SK-N-SH (cell line): ENCODE measurements around the gene SYNE2.

Experiments
- EP300 ChIP-seq, 2 experiments: IDR thresholded peaks; 2 replicates each; pipeline versions ENCODE4 v1.4.0 to v1.6.1; 2012; ENCODE audit warnings: borderline replicate concordance in 1 of 2, low read depth in 1 of 2, low read length in 1 of 2
- EZH2phosphoT487 ChIP-seq: fragments of 200-600 bp; sonication (generic); IDR thresholded peaks from 2 replicates; pipeline ENCODE4 v1.6.1; 2017; ENCODE audit warnings: low read depth, mixed run types, mild to moderate bottlenecking, antibody characterized with exemption, moderate library complexity, borderline replicate concordance
- JUND ChIP-seq: IDR thresholded peaks from 2 replicates; pipeline ENCODE4 v1.4.0; 2012
- POLR2AphosphoS5 ChIP-seq: IDR thresholded peaks from 2 replicates; pipeline ENCODE4 v1.6.1; 2012; ENCODE audit warnings: low read depth, low read length
- RAD21 ChIP-seq: IDR thresholded peaks from 2 replicates; pipeline ENCODE4 v1.6.1; 2012; ENCODE audit warnings: mild to moderate bottlenecking, low read length
- RFX5 ChIP-seq: IDR thresholded peaks from 2 replicates; pipeline ENCODE4 v1.6.1; 2012; ENCODE audit warnings: mild to moderate bottlenecking, improper control_type of control experiment, low read length
- RXRA ChIP-seq: IDR thresholded peaks from 2 replicates; pipeline ENCODE4 v1.4.0; 2012; ENCODE audit warnings: low read depth, mild to moderate bottlenecking, borderline replicate concordance
- TF ChIP-seq, protein P1 (sequence below): fragments of 200-600 bp; sonication (generic); IDR thresholded peaks from 2 replicates; pipeline ENCODE4 v1.6.1; 2017; ENCODE audit warnings: antibody characterized with exemption, mild to moderate bottlenecking, moderate library complexity
- TF ChIP-seq, protein P2 (sequence below): IDR thresholded peaks from 2 replicates; pipeline ENCODE4 v1.4.0; 2012; ENCODE audit warnings: low read depth
- TF ChIP-seq, protein P3 (sequence below): IDR thresholded peaks from 2 replicates; pipeline ENCODE4; 2012
- TF ChIP-seq, protein P4 (sequence below): IDR thresholded peaks from 2 replicates; pipeline ENCODE4 v1.6.1; 2012; ENCODE audit warnings: mild to moderate bottlenecking, low read depth, low read length, moderate library complexity

DNA sequence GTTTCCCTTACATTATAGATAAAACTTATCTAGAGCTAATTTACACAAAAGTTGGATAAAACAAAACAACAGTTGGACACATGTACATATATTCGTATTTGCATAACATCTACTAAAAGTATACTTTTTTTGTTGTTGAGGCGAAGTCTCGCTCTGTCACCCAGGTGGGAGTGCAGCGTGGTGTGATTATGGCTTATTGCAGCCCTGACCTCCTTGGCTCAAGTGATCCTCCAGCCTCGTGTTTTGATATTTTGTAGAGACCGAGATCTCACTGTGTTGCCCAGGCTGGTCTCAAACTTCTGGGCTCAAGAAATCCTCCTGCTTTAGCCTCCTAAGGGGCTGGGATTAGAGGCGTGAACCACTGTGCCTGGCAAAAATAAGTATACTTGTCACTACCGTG is 9.4 kb downstream of the SYNE2 start:
- no peak for TF ChIP-seq RAD21
- no peak for TF ChIP-seq EP300 (IDR thresholded peaks at IDR 0.05; ENCODE audit: borderline replicate concordance in 1 of 2, low read depth in 1 of 2, low read length in 1 of 2)
- TF ChIP-seq, protein P1, sequence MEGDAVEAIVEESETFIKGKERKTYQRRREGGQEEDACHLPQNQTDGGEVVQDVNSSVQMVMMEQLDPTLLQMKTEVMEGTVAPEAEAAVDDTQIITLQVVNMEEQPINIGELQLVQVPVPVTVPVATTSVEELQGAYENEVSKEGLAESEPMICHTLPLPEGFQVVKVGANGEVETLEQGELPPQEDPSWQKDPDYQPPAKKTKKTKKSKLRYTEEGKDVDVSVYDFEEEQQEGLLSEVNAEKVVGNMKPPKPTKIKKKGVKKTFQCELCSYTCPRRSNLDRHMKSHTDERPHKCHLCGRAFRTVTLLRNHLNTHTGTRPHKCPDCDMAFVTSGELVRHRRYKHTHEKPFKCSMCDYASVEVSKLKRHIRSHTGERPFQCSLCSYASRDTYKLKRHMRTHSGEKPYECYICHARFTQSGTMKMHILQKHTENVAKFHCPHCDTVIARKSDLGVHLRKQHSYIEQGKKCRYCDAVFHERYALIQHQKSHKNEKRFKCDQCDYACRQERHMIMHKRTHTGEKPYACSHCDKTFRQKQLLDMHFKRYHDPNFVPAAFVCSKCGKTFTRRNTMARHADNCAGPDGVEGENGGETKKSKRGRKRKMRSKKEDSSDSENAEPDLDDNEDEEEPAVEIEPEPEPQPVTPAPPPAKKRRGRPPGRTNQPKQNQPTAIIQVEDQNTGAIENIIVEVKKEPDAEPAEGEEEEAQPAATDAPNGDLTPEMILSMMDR: no peak
- TF ChIP-seq, protein P2, sequence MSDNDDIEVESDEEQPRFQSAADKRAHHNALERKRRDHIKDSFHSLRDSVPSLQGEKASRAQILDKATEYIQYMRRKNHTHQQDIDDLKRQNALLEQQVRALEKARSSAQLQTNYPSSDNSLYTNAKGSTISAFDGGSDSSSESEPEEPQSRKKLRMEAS: no peak
- TF ChIP-seq, protein P3, sequence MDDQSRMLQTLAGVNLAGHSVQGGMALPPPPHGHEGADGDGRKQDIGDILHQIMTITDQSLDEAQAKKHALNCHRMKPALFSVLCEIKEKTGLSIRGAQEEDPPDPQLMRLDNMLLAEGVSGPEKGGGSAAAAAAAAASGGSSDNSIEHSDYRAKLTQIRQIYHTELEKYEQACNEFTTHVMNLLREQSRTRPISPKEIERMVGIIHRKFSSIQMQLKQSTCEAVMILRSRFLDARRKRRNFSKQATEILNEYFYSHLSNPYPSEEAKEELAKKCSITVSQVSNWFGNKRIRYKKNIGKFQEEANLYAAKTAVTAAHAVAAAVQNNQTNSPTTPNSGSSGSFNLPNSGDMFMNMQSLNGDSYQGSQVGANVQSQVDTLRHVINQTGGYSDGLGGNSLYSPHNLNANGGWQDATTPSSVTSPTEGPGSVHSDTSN: no peak
- no peak for TF ChIP-seq JUND
- no peak for TF ChIP-seq RFX5
- TF ChIP-seq EZH2phosphoT487: no peak
- no peak for TF ChIP-seq RXRA
- no peak for TF ChIP-seq POLR2AphosphoS5
- TF ChIP-seq, protein P4, sequence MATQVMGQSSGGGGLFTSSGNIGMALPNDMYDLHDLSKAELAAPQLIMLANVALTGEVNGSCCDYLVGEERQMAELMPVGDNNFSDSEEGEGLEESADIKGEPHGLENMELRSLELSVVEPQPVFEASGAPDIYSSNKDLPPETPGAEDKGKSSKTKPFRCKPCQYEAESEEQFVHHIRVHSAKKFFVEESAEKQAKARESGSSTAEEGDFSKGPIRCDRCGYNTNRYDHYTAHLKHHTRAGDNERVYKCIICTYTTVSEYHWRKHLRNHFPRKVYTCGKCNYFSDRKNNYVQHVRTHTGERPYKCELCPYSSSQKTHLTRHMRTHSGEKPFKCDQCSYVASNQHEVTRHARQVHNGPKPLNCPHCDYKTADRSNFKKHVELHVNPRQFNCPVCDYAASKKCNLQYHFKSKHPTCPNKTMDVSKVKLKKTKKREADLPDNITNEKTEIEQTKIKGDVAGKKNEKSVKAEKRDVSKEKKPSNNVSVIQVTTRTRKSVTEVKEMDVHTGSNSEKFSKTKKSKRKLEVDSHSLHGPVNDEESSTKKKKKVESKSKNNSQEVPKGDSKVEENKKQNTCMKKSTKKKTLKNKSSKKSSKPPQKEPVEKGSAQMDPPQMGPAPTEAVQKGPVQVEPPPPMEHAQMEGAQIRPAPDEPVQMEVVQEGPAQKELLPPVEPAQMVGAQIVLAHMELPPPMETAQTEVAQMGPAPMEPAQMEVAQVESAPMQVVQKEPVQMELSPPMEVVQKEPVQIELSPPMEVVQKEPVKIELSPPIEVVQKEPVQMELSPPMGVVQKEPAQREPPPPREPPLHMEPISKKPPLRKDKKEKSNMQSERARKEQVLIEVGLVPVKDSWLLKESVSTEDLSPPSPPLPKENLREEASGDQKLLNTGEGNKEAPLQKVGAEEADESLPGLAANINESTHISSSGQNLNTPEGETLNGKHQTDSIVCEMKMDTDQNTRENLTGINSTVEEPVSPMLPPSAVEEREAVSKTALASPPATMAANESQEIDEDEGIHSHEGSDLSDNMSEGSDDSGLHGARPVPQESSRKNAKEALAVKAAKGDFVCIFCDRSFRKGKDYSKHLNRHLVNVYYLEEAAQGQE: no peak
